ENCODE data around the gene ACO2. TPM values are rescaled to one million over a fixed set of nuclear protein-coding genes. Genes with fewer than 3 reads are reported as not detected.
A peak's percentile ranks its signal among the peaks of the same experiment; 100 is the strongest.
"Not testable (repeated sequence)": the region's sequence is repeated elsewhere in the genome, so short reads cannot be mapped to it uniquely, and the experiment has no call there.

The ACO2 gene
- total RNA-seq, 1 donor from 2014 or later: 66.5 TPM

GRCh38 chr22:41540006-41540315 is 71.0 kb downstream of the ACO2 start:
- DNase-seq (ENCODE audit: low read depth in 2 of 2): no peak

- DNase-seq (ENCODE audit: low read depth in 2 of 2): no peak
Measured at GRCh38 chr22:41540365-41540764, 71.4 kb downstream of the ACO2 start.

- no peak for DNase-seq (ENCODE audit: low read depth in 2 of 2)
Measured at GRCh38 chr22:41541484-41541883, 72.6 kb downstream of the ACO2 start.

GRCh38 chr22:41542224-41542623 is 73.3 kb downstream of the ACO2 start:
- no peak for DNase-seq (ENCODE audit: low read depth in 2 of 2)

- peak; percentile 92 to 98 for DNase-seq (ENCODE audit: low read depth in 2 of 2)
Measured at GRCh38 chr22:41543854-41544670, 75.1 kb downstream of the ACO2 start, which contains the start of gene POLR3H. Gene POLR3H, minus strand, starts transcription at chr22:41544470. Its CDS starts 369 bp downstream, at chr22:41544101.

- no peak for DNase-seq (ENCODE audit: low read depth in 2 of 2)
Measured at GRCh38 chr22:41544671-41545476, 76.0 kb downstream of the ACO2 start.

- DNase-seq (ENCODE audit: low read depth in 2 of 2): no peak
Measured at GRCh38 chr22:41548830-41549211, 79.9 kb downstream of the ACO2 start.

GRCh38 chr22:41550952-41551491 is 82.1 kb downstream of the ACO2 start:
- DNase-seq (ENCODE audit: low read depth in 2 of 2): no peak

- DNase-seq (ENCODE audit: low read depth in 2 of 2): no peak
Measured at GRCh38 chr22:41551877-41552582, 83.1 kb downstream of the ACO2 start.

GRCh38 chr22:41555325-41555982 is 86.5 kb downstream of the ACO2 start:
- no peak for DNase-seq (ENCODE audit: low read depth in 2 of 2)

GRCh38 chr22:41556561-41556960 is 87.6 kb downstream of the ACO2 start:
- DNase-seq (ENCODE audit: low read depth in 2 of 2): no peak

GRCh38 chr22:41557401-41558240 is 88.7 kb downstream of the ACO2 start:
- peak in 1 of 2 donors; percentile 56 for DNase-seq (ENCODE audit: low read depth in 2 of 2)

- not testable (repeated sequence) for DNase-seq (ENCODE audit: low read depth in 2 of 2)
Measured at GRCh38 chr22:41558241-41558630, 89.3 kb downstream of the ACO2 start.

- no peak for DNase-seq (ENCODE audit: low read depth in 2 of 2)
Measured at GRCh38 chr22:41560095-41560471, 91.2 kb downstream of the ACO2 start.

GRCh38 chr22:41561335-41561734 is 92.4 kb downstream of the ACO2 start:
- no peak for DNase-seq (ENCODE audit: low read depth in 2 of 2)

GRCh38 chr22:41561788-41562187 is 92.9 kb downstream of the ACO2 start:
- no peak for DNase-seq (ENCODE audit: low read depth in 2 of 2)

- no peak for DNase-seq (ENCODE audit: low read depth in 2 of 2)
Measured at GRCh38 chr22:41562461-41562860, 93.5 kb downstream of the ACO2 start.

GRCh38 chr22:41563051-41563711 is 94.3 kb downstream of the ACO2 start:
- DNase-seq (ENCODE audit: low read depth in 2 of 2): peak in 1 of 2 donors; percentile 48

GRCh38 chr22:41564563-41564962 is 95.6 kb downstream of the ACO2 start:
- DNase-seq (ENCODE audit: low read depth in 2 of 2): no peak

Data from dermis microvascular lymphatic vessel endothelial cell (primary cell).